A549 (cell line): ENCODE data around the gene NOTCH3. TPM values are rescaled to one million over a fixed set of nuclear protein-coding genes. Genes with fewer than 3 reads are reported as not detected.

Source experiments
- ATAC-seq, 2 experiments: fragments of 200-7000 bp in 1 of 2; fragments of >200 bp in 1 of 2; cut with Nextera tagmentation in 1 of 2; cut with Tn5 transposase in 1 of 2; 3 replicates each; pipeline versions ENCODE4 v1.8.0 to v1.9.1; 2018 to 2020; ENCODE audit warnings: mild to moderate bottlenecking in 1 of 2, moderate library complexity in 1 of 2
- CTCF ChIA-PET: fragments of 300-600 bp; sonication (Branson Sonifier 250); formaldehyde crosslinking; extraction: SDS; loops from one replicate; lab custom pipeline; 2021; ENCODE audit warnings: antibody characterized with exemption, inconsistent platforms; lab: Yijun Ruan, JAX
- POLR2A ChIA-PET: fragments of 350-600 bp; formaldehyde crosslinking; extraction: SDS; loops from one replicate; lab custom pipeline; 2021; ENCODE audit warnings: antibody characterized with exemption, inconsistent platforms; lab: Yijun Ruan, JAX
- DNase-seq, 2 experiments: peaks; one replicate each; pipeline versions ENCODE4 v3.0.0 to v3.0.0-alpha.2; 2011 to 2016; ENCODE audit warnings: low read depth in 1 of 2, low spot score in 1 of 2
- FAIRE-seq: peaks from 2 replicates; lab custom pipeline; 2011; peaks lifted over from hg19 to GRCh38; lab: Jason Lieb, UNC
- H3K27ac ChIP-seq, 2 experiments: fragments of >200 bp; sonication (Bioruptor Twin); formaldehyde crosslinking; 3 replicates each; pipeline ENCODE4 v1.5.1; 2016 to 2017
- H3K4me1 ChIP-seq: fragments of >200 bp; sonication (Bioruptor Twin); formaldehyde crosslinking; 3 replicates; pipeline ENCODE4 v1.6.1; 2016
- H3K4me2 ChIP-seq: fragments of >200 bp; sonication (Bioruptor Twin); formaldehyde crosslinking; 3 replicates; pipeline ENCODE4 v1.6.1; 2016
- H3K4me3 ChIP-seq: fragments of >200 bp; sonication (Bioruptor Twin); formaldehyde crosslinking; 3 replicates; pipeline ENCODE4 v1.5.1; 2016
- H3K9me3 ChIP-seq: fragments of >200 bp; sonication (Bioruptor Twin); formaldehyde crosslinking; 3 replicates; pipeline ENCODE4 v1.6.1; 2016
- BCL3 ChIP-seq: fragments of >200 bp; sonication (Bioruptor Twin); formaldehyde crosslinking; IDR thresholded peaks from 3 replicates; pipeline ENCODE4 v1.6.1; 2016
- CHD2 ChIP-seq: fragments of 150-350 bp; IDR thresholded peaks from 2 replicates; pipeline ENCODE4 v1.6.1; 2014; ENCODE audit warnings: low read length; ENCODE audit not compliant: partially characterized antibody
- ELK1 ChIP-seq: fragments of 150-350 bp; IDR thresholded peaks from 2 replicates; pipeline ENCODE4 v1.6.1; 2014; ENCODE audit warnings: low read depth, mild to moderate bottlenecking, low read length
- FOSL2 ChIP-seq, 2 experiments: fragments of 450-650 bp in 1 of 2; fragments of >200 bp in 1 of 2; sonication (Bioruptor Twin) in 1 of 2; formaldehyde crosslinking; IDR thresholded peaks; 2 replicates each; pipeline versions ENCODE4 v1.5.0 to v1.6.1; 2016 to 2020; ENCODE audit warnings: mild to moderate bottlenecking in 1 of 2, moderate library complexity in 1 of 2
- HDAC2 ChIP-seq: fragments of 200-600 bp; sonication (generic); IDR thresholded peaks from 2 replicates; pipeline ENCODE4 v1.6.1; 2016
- HES2 ChIP-seq: fragments of >200 bp; sonication (Bioruptor Twin); formaldehyde crosslinking; IDR thresholded peaks from 2 replicates; pipeline ENCODE4 v1.6.1; 2016
- HEYL ChIP-seq: fragments of 250-450 bp; sonication (Bioruptor Pico); IDR thresholded peaks from 2 replicates; pipeline ENCODE4 v1.8.0; 2021; ENCODE audit warnings: mild to moderate bottlenecking, moderate library complexity
- HOXB5 ChIP-seq: fragments of 250-450 bp; sonication (Bioruptor Pico); IDR thresholded peaks from 2 replicates; pipeline ENCODE4 v1.5.0; 2020; ENCODE audit warnings: mild to moderate bottlenecking, moderate library complexity
- JUN ChIP-seq, 2 experiments: fragments of >200 bp; sonication (Bioruptor Twin); formaldehyde crosslinking; IDR thresholded peaks; 2 replicates in 1 of 2; 3 replicates in 1 of 2; pipeline ENCODE4 v1.6.1; 2016 to 2017
- JUNB ChIP-seq: fragments of >200 bp; sonication (Bioruptor Twin); formaldehyde crosslinking; IDR thresholded peaks from 2 replicates; pipeline ENCODE4 v1.6.1; 2016
- KDM1A ChIP-seq: fragments of 200-600 bp; sonication (generic); IDR thresholded peaks from 2 replicates; pipeline ENCODE4 v1.6.1; 2016; ENCODE audit warnings: low read depth, mild to moderate bottlenecking
- MAFK ChIP-seq: fragments of 450-650 bp; IDR thresholded peaks from 2 replicates; pipeline ENCODE4 v1.6.1; 2014; ENCODE audit not compliant: partially characterized antibody
- MAZ ChIP-seq: fragments of 150-350 bp; IDR thresholded peaks from 2 replicates; pipeline ENCODE4 v1.6.1; 2014; ENCODE audit warnings: antibody characterized with exemption, low read depth, low read length, borderline replicate concordance
- MYC ChIP-seq: IDR thresholded peaks from 2 replicates; pipeline ENCODE4 v1.6.1; 2012; ENCODE audit warnings: mild to moderate bottlenecking, inconsistent platforms, low read length, improper control_type of control experiment, borderline replicate concordance
- NPAS2 ChIP-seq: fragments of 250-450 bp; sonication (Bioruptor Pico); IDR thresholded peaks from 2 replicates; pipeline ENCODE4 v1.8.0; 2022; ENCODE audit warnings: mild to moderate bottlenecking, moderate library complexity, borderline replicate concordance
- POLR2A ChIP-seq: IDR thresholded peaks from 2 replicates; pipeline ENCODE4 v1.6.1; 2012; ENCODE audit warnings: mild to moderate bottlenecking, low read length
- RARB ChIP-seq: fragments of 250-450 bp; sonication (Bioruptor Pico); IDR thresholded peaks from 2 replicates; pipeline ENCODE4 v1.8.0; 2021; ENCODE audit warnings: mild to moderate bottlenecking, moderate library complexity
- RNF2 ChIP-seq: fragments of 200-600 bp; sonication (generic); IDR thresholded peaks from 2 replicates; pipeline ENCODE4 v1.6.1; 2016; ENCODE audit warnings: low read depth, mild to moderate bottlenecking, antibody characterized with exemption, moderate library complexity, borderline replicate concordance
- SREBF2 ChIP-seq: fragments of 450-650 bp; IDR thresholded peaks from 2 replicates; pipeline ENCODE4 v1.6.1; 2014; ENCODE audit warnings: mild to moderate bottlenecking, moderate library complexity
- TP53 ChIP-seq: fragments of 250-450 bp; sonication (Bioruptor Pico); IDR thresholded peaks from 2 replicates; pipeline ENCODE4 v1.5.0; 2021; ENCODE audit warnings: mild to moderate bottlenecking, moderate library complexity
- USF2 ChIP-seq: fragments of 450-650 bp; IDR thresholded peaks from 2 replicates; pipeline ENCODE4 v1.6.1; 2014; ENCODE audit warnings: antibody characterized with exemption
- ZC3H11A ChIP-seq: fragments of 450-650 bp; IDR thresholded peaks from 2 replicates; pipeline ENCODE4 v1.6.1; 2014; ENCODE audit warnings: antibody characterized with exemption, mild to moderate bottlenecking
- ZFP36 ChIP-seq: fragments of 450-650 bp; IDR thresholded peaks from 2 replicates; pipeline ENCODE4 v1.6.1; 2014; ENCODE audit warnings: borderline replicate concordance; ENCODE audit not compliant: partially characterized antibody
- ZNF302 ChIP-seq: fragments of 250-450 bp; sonication (Bioruptor Pico); IDR thresholded peaks from 2 replicates; pipeline ENCODE4 v1.9.0; 2021; ENCODE audit warnings: inconsistent platforms, mild to moderate bottlenecking, moderate library complexity
- WGBS: methylation state at CpG from one replicate; pipeline ENCODE4 v1.1.6; 2017; ENCODE audit errors: missing lambda C conversion rate; 5-methylcytosine and 5-hydroxymethylcytosine counted together
- polyA plus RNA-seq, 4 experiments: library from polyadenylated mRNA; depleted of rRNA in 3 of 4; stranded (reverse); fragments of >200 nt; fragmentation: RNase III in 1 of 4; extraction: RNeasy Plus Mini Kit Qiagen cat#74134 plus additional on column Dnase treatment in 1 of 4; gene quantifications; 2 replicates in 3 of 4; 3 replicates in 1 of 4; pipeline ENCODE4 v1.2.3, GENCODE V29; 2011 to 2017
- TF ChIP-seq, protein P1 (sequence below): IDR thresholded peaks from 2 replicates; pipeline ENCODE4 v1.6.1; 2012
- TF ChIP-seq, protein P2 (sequence below): IDR thresholded peaks from 2 replicates; pipeline ENCODE4 v1.6.1; 2012

Gene NOTCH3
- polyA plus RNA-seq, 2 of the 4 experiments (the other 2 are of a cell fraction) = 9.5 to 14.7 TPM

DNA sequence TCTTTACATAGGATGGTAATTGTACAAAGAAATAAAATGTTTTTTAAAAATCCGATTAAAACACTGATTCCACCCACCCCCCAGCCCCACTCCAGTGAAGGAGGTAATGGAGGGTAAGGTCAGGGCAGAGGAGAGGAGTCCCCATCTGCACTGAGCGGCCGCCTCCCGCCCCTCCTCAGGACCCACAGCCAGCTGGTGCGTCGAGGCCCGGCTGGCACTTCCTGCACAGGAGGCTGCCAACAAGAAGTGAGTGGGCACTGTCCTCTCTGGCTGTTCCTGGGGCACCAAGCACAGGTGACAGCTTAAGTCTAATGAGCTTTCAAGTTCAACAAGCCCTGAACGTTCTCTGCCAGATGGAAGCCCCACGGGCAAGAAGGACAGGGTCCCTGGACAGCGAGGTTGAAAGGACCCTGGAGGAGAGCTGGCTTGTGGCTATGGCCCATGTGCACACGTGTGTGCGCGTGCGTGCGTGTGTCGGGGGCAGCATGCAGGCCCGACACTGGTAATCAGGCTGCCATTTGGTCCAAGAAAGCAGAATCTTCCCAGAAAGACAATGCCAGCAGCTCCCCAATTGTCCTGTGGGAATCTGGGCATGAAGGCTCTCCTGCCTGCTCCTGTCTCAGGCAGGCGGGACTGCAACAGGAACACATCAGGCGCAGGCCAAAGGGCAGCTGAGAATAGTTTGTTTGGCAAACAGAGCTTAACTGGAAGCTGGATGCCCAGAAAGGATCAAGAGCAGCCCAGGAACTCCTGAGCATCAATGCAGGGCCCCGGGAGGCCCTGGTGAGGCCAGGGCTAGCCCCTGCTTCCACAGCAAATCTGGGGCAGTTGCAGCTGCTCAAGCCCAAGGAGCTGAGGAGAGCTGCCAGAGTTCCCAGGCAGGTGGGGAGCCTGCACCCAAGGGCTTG is 46.6 kb upstream of the NOTCH3 start:
- ATAC-seq = no peak
- DNase-seq = no peak

GRCh38 chr19:15246198-15246481 is 45.3 kb upstream of the NOTCH3 start:
- no peak for DNase-seq
- Histone ChIP-seq H3K4me3 (no peak overlapping the region), H3K9me3 (no peaks in the 10 kb centered on the region), H3K4me2 (no peak overlapping the region), H3K27ac (no peak overlapping the region), H3K4me1 (peaks cover 39% of the 10 kb centered on the region)
- 79% methylated on average over 4 of the region's 5 CpGs for WGBS
- no peak for ATAC-seq
- no peak for TF ChIP-seq MAZ
- TF ChIP-seq ELK1 = no peak
- no peak for TF ChIP-seq MYC
- no peak for TF ChIP-seq TP53 (CRISPR knock-in tag)
- TF ChIP-seq BCL3 = no peak
- no peak for TF ChIP-seq ZFP36
- no peak for TF ChIP-seq RNF2
- no peak for TF ChIP-seq KDM1A
- TF ChIP-seq ZC3H11A = no peak
- no peak for TF ChIP-seq MAFK
- no peak for TF ChIP-seq FOSL2 (IDR thresholded peaks at IDR 0.05)
- TF ChIP-seq FOSL2 (CRISPR knock-in tag; IDR thresholded peaks at IDR 0.05) = no peak
- no peak for TF ChIP-seq JUNB
- TF ChIP-seq JUN (IDR thresholded peaks at IDR 0.05) = no peak
- TF ChIP-seq POLR2A = no peak
- no peak for TF ChIP-seq HEYL (CRISPR knock-in tag)
- no peak for TF ChIP-seq HES2
- no peak for TF ChIP-seq SREBF2
- no peak for TF ChIP-seq HDAC2
- no peak for TF ChIP-seq NPAS2 (CRISPR knock-in tag)
- ChIA-PET POLR2A (no interaction called here), CTCF (no interaction called here)
- FAIRE-seq = no peak

More for the DNA sequence above, 46.6 kb upstream of the NOTCH3 start:
- Histone ChIP-seq H3K27ac (peak overlapping the region; percentile 64 to 84; a peak in 5 of 6 replicates), H3K4me3 (no peak overlapping the region), H3K4me1 (peaks cover 51% of the 10 kb centered on the region), H3K9me3 (no peaks in the 10 kb centered on the region), H3K4me2 (no peak overlapping the region)
- FAIRE-seq = no peak
- 92% methylated on average over 16 of the region's 20 CpGs for WGBS
- TF ChIP-seq USF2 (no peak), RARB (CRISPR knock-in tag) (no peak), ZNF302 (CRISPR knock-in tag) (no peak), HOXB5 (no peak), CHD2 (no peak)
- TF ChIP-seq, protein P1, sequence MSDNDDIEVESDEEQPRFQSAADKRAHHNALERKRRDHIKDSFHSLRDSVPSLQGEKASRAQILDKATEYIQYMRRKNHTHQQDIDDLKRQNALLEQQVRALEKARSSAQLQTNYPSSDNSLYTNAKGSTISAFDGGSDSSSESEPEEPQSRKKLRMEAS = no peak
- TF ChIP-seq, protein P2, sequence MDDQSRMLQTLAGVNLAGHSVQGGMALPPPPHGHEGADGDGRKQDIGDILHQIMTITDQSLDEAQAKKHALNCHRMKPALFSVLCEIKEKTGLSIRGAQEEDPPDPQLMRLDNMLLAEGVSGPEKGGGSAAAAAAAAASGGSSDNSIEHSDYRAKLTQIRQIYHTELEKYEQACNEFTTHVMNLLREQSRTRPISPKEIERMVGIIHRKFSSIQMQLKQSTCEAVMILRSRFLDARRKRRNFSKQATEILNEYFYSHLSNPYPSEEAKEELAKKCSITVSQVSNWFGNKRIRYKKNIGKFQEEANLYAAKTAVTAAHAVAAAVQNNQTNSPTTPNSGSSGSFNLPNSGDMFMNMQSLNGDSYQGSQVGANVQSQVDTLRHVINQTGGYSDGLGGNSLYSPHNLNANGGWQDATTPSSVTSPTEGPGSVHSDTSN = no peak
- ChIA-PET POLR2A (interaction anchor here (0.6 to 0.7 kb wide), 2 partner anchors 9 to 1671 kb away, joined by 3 read pairs; no protein-coding TSS in a partner anchor), CTCF (interaction anchor here (0.6 to 1.0 kb wide), 3 partner anchors 16 to 146 kb away, joined by 3 to 4 read pairs (median 3); no protein-coding TSS in a partner anchor)
